Smooth muscle cell of the brain vasculature (primary cell): ENCODE results near the gene HJURP.

Source experiments
- DNase-seq: peaks from one replicate; pipeline ENCODE4 v3.0.0-alpha.2; 2012; ENCODE audit warnings: low read depth, low spot score

Gene HJURP

GRCh38 chr2:233849607-233850271 is 4.6 kb downstream of the HJURP start:
- no peak for DNase-seq

DNA sequence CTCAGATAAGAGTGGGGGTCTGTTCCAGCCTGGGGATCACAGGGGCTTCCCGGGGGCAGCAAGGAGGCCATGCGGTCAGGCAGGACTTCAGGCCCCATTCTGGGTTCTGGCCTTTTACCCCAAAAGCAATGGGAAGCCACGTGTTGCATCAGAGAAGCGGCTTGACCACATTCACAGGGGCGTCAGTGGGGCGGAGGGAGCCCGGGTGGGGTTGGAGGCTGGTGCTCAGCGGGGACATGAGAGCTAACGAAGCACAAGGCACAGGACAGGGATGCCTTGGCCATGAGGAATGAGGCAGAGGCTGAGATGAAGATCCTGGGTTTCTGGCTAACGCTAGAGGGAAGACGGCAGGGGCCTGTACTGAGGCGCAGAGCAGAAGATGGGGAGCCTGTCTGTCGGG is 6.1 kb downstream of the HJURP start:
- DNase-seq: no peak

DNA sequence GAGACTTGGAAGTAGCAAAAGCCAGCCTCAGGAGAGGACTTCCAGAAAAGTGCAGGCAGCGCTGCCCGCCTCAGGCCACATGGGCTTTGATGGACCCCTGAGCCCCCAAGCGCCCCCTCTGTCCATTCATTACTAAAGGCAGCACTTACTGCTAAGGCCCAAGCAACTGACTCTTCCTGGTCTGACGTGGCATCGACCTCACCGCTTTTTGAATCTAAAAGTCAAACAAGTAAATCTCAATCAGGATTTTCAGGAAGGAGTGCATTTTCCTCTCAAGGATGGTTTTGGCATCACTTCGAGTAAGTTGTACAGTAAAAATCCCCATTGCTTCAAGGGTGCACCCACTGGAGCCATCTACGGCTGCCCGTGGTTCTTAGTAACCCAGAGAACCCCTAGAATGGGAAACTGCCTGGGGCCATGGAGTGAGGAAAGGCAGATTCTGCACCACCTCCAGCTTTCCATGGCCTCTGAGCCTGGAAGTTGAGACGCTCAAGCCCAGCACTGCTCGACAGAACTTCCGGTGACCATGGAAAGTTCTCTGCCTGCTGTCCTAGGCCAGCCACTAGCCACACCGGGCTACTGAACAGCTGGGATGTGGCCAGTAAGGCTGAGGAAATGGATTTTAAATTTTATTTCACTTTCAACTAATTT is 7.0 kb downstream of the HJURP start:
- no peak for DNase-seq

DNA sequence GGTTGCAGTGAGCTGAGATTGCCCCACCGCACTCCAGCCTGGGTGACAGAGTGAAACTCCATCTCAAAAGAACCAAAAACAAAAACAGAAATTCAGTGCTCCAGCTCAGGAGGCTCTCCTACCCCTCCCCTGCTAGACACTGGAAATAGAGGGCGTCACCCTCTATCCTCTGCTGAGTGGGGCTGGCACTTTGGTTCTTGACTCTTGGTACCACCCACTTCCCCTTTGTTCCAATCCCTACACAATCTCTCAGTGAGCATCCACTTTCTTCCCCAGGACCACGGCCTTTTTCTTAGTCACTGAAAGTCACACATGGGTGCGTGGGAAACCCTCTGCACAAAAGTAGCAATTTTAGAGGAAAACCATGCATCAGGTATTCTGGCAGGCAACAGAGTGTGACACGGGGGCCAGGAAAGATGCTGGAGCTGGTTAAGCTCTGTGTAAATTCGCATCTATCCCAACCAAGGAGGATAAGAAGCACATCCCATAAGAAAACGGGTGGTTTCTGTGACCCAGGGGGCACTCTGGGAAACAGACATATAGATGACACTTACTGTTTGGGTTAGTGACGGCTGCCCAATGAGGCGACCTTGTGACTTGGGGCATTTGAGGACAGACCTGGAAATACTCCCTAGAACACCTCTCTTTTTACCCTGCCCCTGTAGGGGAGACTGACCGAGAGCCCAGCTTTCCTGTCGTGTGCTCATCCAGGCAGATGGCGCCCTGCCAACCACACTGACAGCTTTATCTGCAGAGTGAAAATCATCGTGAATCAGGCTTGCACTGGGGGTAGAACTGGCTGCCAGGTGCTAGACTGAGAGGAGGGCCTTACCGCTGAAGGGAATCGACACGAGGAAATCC is 7.7 kb downstream of the HJURP start:
- no peak for DNase-seq

DNA sequence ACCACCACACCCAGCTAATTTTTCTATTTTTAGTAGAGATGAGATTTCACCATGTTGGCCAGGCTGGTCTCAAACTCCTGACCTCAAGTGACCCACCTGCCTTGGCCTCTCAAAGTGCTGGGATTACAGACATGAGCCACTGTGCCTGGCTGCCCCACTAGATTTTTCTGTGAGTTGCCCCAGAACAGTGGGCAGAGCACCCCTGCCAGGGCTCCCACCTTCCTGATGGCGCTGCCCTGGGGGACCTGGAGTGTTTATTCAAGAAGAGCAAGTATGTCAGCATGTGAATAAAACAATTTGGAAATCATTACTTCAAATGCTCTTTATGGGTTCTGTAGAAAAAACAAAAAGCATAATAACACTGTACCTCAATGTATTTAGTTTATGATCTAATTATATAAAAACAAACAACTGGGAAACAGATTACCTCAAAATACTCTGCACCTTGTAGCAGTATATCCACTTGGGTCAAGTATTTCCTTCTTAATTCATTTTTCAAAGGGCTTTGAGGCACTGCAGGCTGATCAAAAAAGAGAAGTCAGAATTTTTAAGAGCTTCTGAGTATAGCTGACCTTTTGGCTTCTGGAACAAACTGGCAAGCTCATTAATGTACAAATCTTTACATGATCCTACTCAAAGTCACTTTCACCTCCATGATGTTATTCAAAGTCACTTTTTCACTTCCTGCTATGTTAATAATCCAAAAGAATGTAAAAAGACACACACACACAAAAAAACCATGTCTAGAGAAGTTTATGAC is 8.9 kb downstream of the HJURP start:
- DNase-seq: no peak

GRCh38 chr2:233844836-233845235 is 9.5 kb downstream of the HJURP start:
- DNase-seq: no peak

GRCh38 chr2:233844064-233844807 is 10.1 kb downstream of the HJURP start:
- DNase-seq: no peak

DNA sequence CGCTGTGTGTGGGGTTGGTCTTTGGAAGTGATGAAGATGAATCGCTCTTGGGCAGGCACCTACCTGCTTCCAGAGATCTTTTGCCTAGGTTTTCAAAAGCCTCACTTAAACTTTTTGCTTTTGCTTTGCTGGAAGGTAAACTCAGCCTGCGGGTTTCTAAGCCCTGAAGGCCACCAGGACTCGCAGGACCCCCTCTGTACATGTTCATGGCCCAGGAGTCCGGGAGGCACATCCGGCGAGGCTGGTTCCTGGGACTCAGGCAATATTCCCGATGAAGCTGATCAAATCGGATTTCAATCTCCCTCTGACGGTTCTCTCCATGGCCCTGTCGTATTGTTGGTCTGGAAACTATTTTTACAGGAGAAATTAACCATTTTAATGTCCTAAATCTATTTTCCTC is 13.2 kb downstream of the HJURP start:
- DNase-seq: no peak

DNA sequence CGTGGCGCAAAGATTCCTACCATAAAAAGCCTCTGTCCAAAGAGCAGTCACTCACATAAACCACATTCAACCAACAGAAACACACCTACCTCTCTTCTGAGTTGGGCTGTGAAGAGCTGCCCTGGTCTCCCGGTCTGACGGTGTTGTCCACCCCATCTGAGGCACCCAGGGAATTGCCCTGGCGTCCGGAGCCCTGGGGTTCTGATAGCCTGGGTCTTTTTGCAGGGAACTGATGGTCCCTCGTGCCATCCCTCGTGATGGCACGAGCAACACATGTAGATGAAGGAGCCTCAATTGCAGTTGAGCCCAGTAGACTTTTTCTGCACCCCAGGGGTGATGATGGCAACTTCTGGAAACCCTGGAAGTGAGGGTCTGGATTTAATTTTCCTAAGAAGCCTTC is 13.8 kb downstream of the HJURP start:
- DNase-seq: no peak

GRCh38 chr2:233839447-233839820 is 14.9 kb downstream of the HJURP start:
- no peak for DNase-seq

DNA sequence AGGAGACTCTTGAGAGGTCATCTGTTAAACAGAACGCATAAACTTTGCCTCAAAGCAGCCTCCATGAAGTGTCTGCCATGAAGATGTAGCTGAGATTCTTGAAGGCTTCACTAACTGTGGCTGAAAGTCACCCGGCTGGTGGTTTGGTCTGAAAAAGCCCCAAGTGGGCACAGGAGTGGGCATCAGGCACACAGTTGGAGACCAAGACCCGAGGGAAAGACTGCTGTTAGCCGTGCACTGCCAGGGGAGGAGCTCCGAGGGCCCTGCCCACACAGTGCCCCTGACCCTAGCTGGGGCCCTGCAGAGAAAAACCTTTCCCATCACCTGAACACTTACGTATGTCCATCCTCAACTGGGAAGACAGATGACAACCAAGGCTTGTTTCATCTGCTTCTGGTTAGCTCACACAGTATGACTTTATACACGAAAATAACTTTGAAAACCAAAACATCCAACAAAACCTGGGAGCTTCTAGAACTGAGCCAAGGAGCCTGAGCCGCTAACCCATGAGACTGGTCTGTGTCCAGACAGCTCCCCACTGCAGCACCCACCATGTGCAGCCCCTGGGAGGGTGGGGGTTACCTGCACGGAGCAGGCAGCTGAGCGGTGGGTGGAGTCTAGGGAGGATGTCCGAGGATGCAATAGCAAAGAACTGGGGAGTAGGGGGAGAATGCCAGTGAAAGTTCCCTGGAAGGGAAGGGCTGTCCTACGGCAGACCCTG is 15.4 kb downstream of the HJURP start:
- no peak for DNase-seq

DNA sequence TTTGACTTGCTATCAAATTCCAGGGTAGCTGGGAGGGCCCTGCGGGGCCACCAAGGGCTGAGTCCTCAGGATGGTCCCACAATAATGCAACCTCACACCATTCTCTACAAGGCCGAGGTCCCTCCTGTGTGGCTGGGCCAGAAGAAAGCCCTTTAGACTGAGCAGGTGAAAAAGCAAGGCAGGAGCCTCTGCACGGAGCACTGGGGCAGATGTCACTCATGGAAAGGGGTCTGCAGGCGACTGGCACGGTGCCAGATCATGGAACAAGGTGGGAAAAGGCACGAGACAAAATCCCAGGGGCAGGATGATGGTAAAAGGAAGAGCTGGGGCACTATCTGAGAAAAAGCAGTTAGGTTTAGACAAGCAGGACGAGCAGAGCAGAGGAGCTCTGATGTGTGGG is 16.1 kb downstream of the HJURP start:
- DNase-seq: no peak

DNA sequence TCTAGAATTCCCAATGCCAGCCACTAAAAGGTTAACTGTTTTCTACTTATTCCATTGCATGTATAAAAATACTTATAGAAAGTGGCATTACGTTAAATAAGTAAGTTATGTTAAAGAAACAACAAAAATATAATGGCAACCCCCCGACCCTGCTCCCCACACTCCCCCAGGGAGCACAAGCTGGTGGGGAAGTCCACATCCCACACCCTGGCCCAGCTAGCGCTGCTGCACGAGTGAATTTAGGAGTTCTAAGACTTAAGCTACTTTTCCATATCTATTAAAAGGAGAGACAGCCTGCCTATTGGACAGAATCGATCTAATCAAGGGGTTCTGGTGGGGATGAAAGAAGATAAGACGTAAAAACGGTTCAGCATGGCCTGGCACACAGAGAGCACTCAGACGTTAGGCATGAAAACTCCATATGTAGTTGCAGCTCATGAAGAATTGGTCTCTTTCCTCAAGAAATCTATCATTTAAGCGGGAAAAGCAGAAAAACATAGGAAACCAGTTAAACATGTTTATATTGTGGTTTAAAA is 16.6 kb downstream of the HJURP start:
- no peak for DNase-seq

DNA sequence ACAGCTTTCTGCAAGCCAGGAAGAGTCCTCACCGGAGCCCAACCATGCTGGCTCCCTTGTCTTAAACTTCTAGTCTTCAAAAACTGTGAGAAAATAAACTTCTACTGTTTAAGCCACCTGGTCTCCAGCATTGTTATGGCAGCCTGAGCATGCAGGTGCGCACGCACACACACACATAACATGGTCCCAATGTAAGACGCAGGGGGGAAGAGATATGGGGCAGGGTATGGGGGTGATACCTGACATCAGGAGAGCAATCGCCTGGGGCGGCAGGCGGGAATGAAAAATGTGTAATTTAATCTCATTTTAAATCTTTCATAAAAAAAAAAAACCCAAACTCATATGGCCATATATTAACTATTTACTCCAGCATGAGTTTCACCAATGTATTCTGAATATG is 18.0 kb downstream of the HJURP start:
- no peak for DNase-seq

GRCh38 chr2:233835230-233836186 is 18.8 kb downstream of the HJURP start:
- DNase-seq: no peak

GRCh38 chr2:233833345-233833744 is 21.0 kb downstream of the HJURP start:
- DNase-seq: no peak

DNA sequence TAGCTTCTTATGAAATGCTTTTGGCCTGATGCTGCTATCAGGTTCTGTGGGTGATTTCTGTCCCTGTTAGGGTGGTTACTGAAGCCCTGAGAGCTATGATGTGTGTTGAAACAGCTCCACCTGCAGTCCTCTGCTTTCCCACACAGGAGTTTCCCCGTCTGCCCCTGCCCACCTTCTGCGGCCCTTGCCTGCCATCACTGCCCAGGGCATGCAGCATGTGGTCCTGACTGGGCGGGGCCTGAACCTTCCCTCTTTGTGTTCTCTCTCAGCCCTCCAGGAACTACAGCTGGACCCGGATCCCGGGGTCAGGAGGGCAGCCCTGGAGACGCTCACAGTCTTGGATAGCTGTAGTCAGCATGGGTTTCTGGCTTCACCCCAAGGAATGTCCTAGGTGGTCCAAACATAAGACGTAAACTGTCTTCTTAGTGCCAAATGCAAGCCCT is 21.4 kb downstream of the HJURP start:
- DNase-seq: peak; percentile 31

DNA sequence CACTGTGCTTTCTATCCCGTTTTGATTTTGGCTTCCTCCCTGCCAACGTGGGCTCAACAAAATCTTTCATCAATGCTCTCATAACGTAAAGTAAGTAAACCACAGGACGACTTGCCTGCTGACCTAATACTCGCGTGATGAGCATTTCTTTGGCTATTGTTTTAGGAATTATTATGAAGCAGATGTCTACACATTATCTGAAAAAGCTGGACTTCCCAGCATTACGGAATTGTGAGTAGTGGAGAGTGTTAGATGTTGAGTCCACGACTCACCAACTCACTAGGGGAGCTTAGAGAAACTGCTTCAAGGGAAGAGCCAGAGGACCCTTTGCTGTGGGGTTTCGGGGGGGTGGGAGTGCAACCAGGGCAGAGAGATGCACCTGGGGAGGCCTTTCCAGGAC is 21.9 kb downstream of the HJURP start:
- no peak for DNase-seq

DNA sequence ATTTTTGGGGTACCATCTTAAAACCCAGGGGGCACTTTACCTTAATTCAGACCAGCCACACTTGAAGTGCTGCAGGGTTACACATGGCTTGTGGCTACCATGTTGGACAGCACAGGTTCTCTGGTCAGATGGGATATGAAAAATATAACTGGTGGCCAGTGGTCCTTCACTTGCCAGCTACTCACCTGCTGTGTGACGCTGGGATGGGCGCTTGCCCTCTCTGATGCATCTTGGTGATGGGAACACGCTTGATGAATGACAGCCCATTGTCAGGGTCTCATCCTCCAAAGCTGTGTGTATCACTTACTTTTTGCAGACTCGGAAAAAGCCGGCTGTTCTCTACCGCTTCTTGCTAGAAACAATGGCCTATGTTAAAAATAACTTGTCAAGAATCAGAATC is 22.5 kb downstream of the HJURP start:
- DNase-seq: no peak
